ENCODE results near the gene UBXN6. TPM values are rescaled to one million over a fixed set of nuclear protein-coding genes. Genes with fewer than 3 reads are reported as not detected.
A peak's percentile ranks its signal among the peaks of the same experiment; 100 is the strongest.

UBXN6 gene
- total RNA-seq, 6 donors from 2014 or later: 48.1 to 186 (median 111) TPM

- no peak for TF ChIP-seq CTCF (IDR thresholded peaks at IDR 0.05)
- TF ChIP-seq POLR2A (IDR thresholded peaks at IDR 0.05): no peak
- no peak overlapping the region for H3K4me3 ChIP-seq
- DNase-seq (no peak), ATAC-seq (ENCODE audit: low FRiP score in 2 of 2) (no peak)
- no peak overlapping the region for H3K27ac ChIP-seq
- no peaks in the 10 kb centered on the region for H3K27me3 ChIP-seq
- H3K36me3 ChIP-seq: peaks cover 26 to 99% (median 84%) of the 10 kb centered on the region in 4 donors
- no peaks in the 10 kb centered on the region for H3K9me3 ChIP-seq
- 91 to 95% methylated on average over 9 to 11 of the region's 12 CpGs for WGBS, 2 donors
- no peaks in the 10 kb centered on the region for H3K4me1 ChIP-seq
These were observed 41.1 kb upstream of the UBXN6 start for GRCh38 chr19:4498694-4499093.

GRCh38 chr19:4497770-4498389 is 40.3 kb upstream of the UBXN6 start:
- ATAC-seq (ENCODE audit: low FRiP score in 2 of 2) (no peak), DNase-seq (peak in 1 of 2 donors; percentile 69)
- H3K27me3 ChIP-seq: no peaks in the 10 kb centered on the region
- WGBS, 2 donors: 96 to 97% methylated on average over 10 to 21 of the region's 25 CpGs
- no peak overlapping the region for H3K27ac ChIP-seq
- no peak for TF ChIP-seq POLR2AphosphoS5 (IDR thresholded peaks at IDR 0.05)
- TF ChIP-seq POLR2A (IDR thresholded peaks at IDR 0.05): no peak
- no peak for TF ChIP-seq CTCF (IDR thresholded peaks at IDR 0.05)
- TF ChIP-seq EP300 (IDR thresholded peaks at IDR 0.05): no peak
- no peak overlapping the region for H3K4me3 ChIP-seq
- H3K9me3 ChIP-seq: no peaks in the 10 kb centered on the region
- no peaks in the 10 kb centered on the region for H3K4me1 ChIP-seq
- H3K36me3 ChIP-seq: peaks cover 30 to 97% (median 83%) of the 10 kb centered on the region in 4 donors

- TF ChIP-seq EP300 (IDR thresholded peaks at IDR 0.05) (no peak), POLR2A (IDR thresholded peaks at IDR 0.05) (no peak), CTCF (IDR thresholded peaks at IDR 0.05) (no peak), POLR2AphosphoS5 (IDR thresholded peaks at IDR 0.05) (no peak)
- Histone ChIP-seq H3K27ac (no peak overlapping the region), H3K27me3 (no peaks in the 10 kb centered on the region), H3K36me3 (peaks cover 33 to 93% (median 79%) of the 10 kb centered on the region in 4 donors), H3K4me3 (no peak overlapping the region), H3K4me1 (no peaks in the 10 kb centered on the region), H3K9me3 (no peaks in the 10 kb centered on the region)
- 93 to 100% methylated on average over 8 to 18 of the region's 18 CpGs for WGBS, 2 donors
- DNase-seq: peak in 1 of 2 donors; percentile 54
- no peak for ATAC-seq (ENCODE audit: low FRiP score in 2 of 2)
These were observed 38.7 kb upstream of the UBXN6 start for GRCh38 chr19:4496304-4496703.

GRCh38 chr19:4495471-4495870 is 37.9 kb upstream of the UBXN6 start:
- H3K27me3 ChIP-seq: no peaks in the 10 kb centered on the region
- DNase-seq (peak in 1 of 2 donors; percentile 52), ATAC-seq (ENCODE audit: low FRiP score in 2 of 2) (peak in 1 of 2 donors; percentile 21)
- H3K27ac ChIP-seq: no peak overlapping the region
- TF ChIP-seq CTCF (IDR thresholded peaks at IDR 0.05) (no peak), EP300 (IDR thresholded peaks at IDR 0.05) (no peak), POLR2AphosphoS5 (IDR thresholded peaks at IDR 0.05) (no peak), POLR2A (IDR thresholded peaks at IDR 0.05) (no peak)
- H3K4me3 ChIP-seq: no peak overlapping the region
- no peaks in the 10 kb centered on the region for H3K9me3 ChIP-seq
- peaks cover 33 to 91% (median 74%) of the 10 kb centered on the region in 4 donors for H3K36me3 ChIP-seq
- H3K4me1 ChIP-seq: no peaks in the 10 kb centered on the region
- WGBS, 2 donors: 86 to 92% methylated on average over 8 to 12 of the region's 12 CpGs

- peaks cover 33 to 91% (median 75%) of the 10 kb centered on the region in 4 donors for H3K36me3 ChIP-seq
- H3K4me1 ChIP-seq: no peaks in the 10 kb centered on the region
- no peaks in the 10 kb centered on the region for H3K9me3 ChIP-seq
- DNase-seq (no peak), ATAC-seq (ENCODE audit: low FRiP score in 2 of 2) (no peak)
- TF ChIP-seq POLR2A (IDR thresholded peaks at IDR 0.05) (no peak), CTCF (IDR thresholded peaks at IDR 0.05) (no peak), POLR2AphosphoS5 (IDR thresholded peaks at IDR 0.05) (no peak), EP300 (IDR thresholded peaks at IDR 0.05) (no peak)
- WGBS, 2 donors: 94 to 96% methylated on average over 8 of the region's 8 CpGs
- H3K27me3 ChIP-seq: no peaks in the 10 kb centered on the region
- no peak overlapping the region for H3K27ac ChIP-seq
- H3K4me3 ChIP-seq: no peak overlapping the region
These were observed 37.1 kb upstream of the UBXN6 start for GRCh38 chr19:4494691-4495064.
